Measurements from ENCODE around the gene ULK1.
A peak's percentile ranks its signal among the peaks of the same experiment; 100 is the strongest.

ULK1 gene

DNA sequence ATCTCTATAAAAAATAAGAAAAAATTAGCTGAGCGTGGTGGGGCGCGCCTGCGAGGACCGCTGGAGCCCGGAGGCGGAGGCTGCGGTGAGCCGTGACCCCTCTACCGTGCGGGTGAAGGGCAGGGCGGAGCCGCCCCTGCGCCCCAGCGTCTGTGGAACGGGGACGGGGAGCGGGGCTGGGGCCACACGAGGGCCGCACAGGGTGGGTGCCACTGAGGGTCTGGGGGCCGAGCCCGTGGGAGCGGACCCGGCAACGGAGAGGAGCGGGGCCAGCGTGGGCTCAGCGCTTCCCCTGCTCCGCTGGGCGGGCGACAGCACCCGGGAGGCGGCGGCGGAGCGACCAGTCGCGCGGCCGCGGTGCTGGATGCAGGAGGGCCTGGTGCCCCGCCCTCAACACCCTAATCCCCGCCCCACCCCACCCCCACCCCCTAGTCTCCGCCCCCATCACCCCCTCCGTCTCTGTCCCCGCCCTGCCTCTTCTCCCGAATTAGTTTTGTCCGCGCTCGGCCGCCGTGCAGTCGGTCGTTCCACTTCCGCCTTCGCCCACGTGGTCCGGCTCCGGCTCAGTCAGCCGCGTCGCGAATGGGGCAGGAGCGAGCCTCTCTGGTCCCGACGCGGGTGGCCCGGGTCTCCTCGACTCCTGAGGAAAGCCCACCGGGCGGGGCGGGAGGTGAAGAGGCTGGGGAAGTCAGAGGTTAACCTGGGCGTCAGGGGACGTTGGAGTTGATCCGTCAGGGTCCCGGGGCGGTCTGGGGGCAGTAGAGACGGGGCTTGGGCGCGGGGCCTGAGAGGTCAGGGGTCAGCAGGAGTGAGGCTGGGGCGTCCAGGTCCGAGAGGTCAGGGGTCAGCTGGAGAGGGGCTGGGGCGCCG lies 34.5 kb downstream of the ULK1 start, which contains the start of gene PUS1:
PUS1 (plus strand) TSS at position 566 of the 870 bp plus-strand sequence. CDS start 447 bp downstream, outside the sequence.
- H3K9me3 ChIP-seq (replicated peaks in 1 of 2; ENCODE audit: control insufficient read depth in 2 of 2, insufficient read depth in 1 of 2, low read depth in 1 of 2, low read length in 2 of 2), result peaks cover 3 to 5% of the 10 kb centered on the region in 2 donors
- H3K27me3 ChIP-seq (ENCODE audit: control insufficient read depth in 3 of 3, insufficient read depth in 3 of 3, low read depth in 1 of 3, low read length in 3 of 3), result peaks cover 0 to 5% (median 0%) of the 10 kb centered on the region in 3 experiments
- peak within 1 kb of the TSS; percentile 94 for H3K4me2 ChIP-seq (ENCODE audit: insufficient read depth, low read length, poor library complexity, severe bottlenecking)
- DNase-seq (ENCODE audit: low spot score), result peak; percentile 92
- no peak within 1 kb of the TSS for H2BK5ac ChIP-seq (ENCODE audit: low read length)
- no peak within 1 kb of the TSS for H2BK120ac ChIP-seq (ENCODE audit: low read depth, low read length)
- no peak within 1 kb of the TSS for H4K91ac ChIP-seq (ENCODE audit: low read depth, low read length, poor library complexity)
- H2AFZ ChIP-seq (ENCODE audit: low read length), result peak within 1 kb of the TSS; percentile 100
- peaks cover 9% of the 10 kb centered on the region for H3K79me1 ChIP-seq (ENCODE audit: low read depth, low read length)
- peak within 1 kb of the TSS; percentile 88 for H2AK5ac ChIP-seq (ENCODE audit: low read depth, low read length)
- peak within 1 kb of the TSS; percentile 71 for H3K14ac ChIP-seq (ENCODE audit: low read length)
- H3K36me3 ChIP-seq (replicated peaks in 1 of 2; ENCODE audit: control insufficient read depth in 2 of 2, insufficient read depth in 2 of 2, low read length in 2 of 2), result peaks cover 20 to 37% of the 10 kb centered on the region in 2 donors
- H2BK15ac ChIP-seq (ENCODE audit: low read length), result peak within 1 kb of the TSS; percentile 67
- peak within 1 kb of the TSS; percentile 95 for H3K23ac ChIP-seq (ENCODE audit: low read depth, low read length, poor library complexity)
- H4K8ac ChIP-seq (ENCODE audit: low read depth, low read length), result peak within 1 kb of the TSS; percentile 65
- peak within 1 kb of the TSS; percentile 91 for H3K9ac ChIP-seq (ENCODE audit: low read depth, low read length, poor library complexity)
- WGBS, 2 donors (ENCODE audit: extremely low coverage in 2 of 2, insufficient read length in 2 of 2, insufficient replicate concordance in 1 of 2), result no CpG with 5 or more reads among the region's 84 CpGs
- H3K4me1 ChIP-seq (ENCODE audit: control insufficient read depth in 2 of 2, insufficient read depth in 1 of 2, low read depth in 1 of 2, low read length in 2 of 2), result peaks cover 5% of the 10 kb centered on the region in 2 donors
- H3K27ac ChIP-seq (replicated peaks; ENCODE audit: low read length), result peak within 1 kb of the TSS; percentile 68
- peak within 1 kb of the TSS; percentile 76 for H3K18ac ChIP-seq (ENCODE audit: low read length)
- no peak within 1 kb of the TSS for H3K4ac ChIP-seq (ENCODE audit: low read length)
- no peak within 1 kb of the TSS for H2BK12ac ChIP-seq (ENCODE audit: low read length)
- H3K4me3 ChIP-seq (ENCODE audit: low read length in 2 of 2), result peak within 1 kb of the TSS; percentile 87 to 93

DNA sequence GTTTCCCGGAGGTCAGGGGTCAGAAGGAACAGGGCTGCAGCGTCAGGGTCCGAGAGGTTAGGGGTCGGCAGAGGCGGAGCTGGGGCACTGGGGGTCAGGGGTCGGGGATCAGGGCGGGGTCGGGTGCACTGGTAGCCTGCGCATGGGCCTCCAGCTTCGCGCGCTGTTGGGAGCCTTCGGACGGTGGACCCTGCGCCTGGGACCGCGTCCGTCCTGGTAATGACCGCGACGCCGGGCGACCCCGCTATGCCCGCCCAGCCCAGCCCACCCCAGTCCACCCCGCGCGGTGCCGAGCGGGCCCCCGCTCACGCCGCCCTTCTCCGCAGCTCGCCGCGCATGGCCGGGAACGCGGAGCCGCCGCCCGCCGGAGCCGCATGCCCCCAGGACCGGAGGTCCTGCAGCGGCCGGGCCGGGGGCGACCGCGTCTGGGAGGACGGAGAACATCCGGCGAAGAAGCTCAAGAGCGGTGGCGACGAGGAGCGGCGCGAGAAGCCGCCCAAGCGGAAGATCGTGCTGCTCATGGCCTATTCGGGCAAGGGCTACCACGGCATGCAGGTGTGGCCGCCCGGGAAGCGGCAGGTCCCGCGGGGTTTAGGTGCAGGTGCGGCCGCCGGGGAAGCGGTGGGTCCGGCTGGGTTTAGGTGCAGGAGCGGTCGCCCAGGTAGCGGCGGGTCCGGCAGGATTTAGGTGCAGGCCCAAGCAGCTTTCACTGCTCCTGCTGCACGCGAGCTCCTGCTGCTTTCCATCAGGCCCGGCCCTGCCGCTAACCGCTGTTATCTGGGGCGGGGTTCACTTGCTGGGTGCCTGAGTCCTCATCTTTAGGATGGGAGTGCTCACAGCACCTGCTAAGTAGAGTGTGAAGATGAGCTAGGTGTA lies 35.4 kb downstream of the ULK1 start:
- H3K27ac ChIP-seq (replicated peaks; ENCODE audit: low read length), result peak overlapping the region; percentile 68
- DNase-seq (ENCODE audit: low spot score), result no peak
- no CpG with 5 or more reads among the region's 87 CpGs for WGBS, 2 donors (ENCODE audit: extremely low coverage in 2 of 2, insufficient read length in 2 of 2, insufficient replicate concordance in 1 of 2)

DNA sequence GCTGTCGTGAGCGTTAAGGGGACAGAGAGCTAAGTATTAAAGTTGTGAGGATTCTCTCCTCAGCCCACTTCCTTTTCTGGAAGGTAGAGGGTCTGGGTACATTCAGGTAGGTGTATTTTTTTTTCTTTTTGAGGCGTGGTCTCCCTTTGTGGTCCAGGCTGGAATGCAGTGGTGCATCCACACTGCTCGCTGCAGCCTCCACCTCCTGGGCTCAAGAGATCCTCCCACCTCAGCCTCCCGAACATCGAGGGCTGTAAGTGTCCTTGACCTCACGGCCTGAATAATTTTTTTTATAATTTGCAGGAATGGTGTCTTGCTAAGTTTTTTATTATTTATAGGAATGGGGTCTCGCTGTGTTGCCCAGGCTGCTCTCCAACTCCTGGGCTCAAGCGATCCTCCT lies 36.1 kb downstream of the ULK1 start:
- Histone ChIP-seq H2BK15ac (ENCODE audit: low read length) (peak overlapping the region; percentile 67), H2BK5ac (ENCODE audit: low read length) (peak overlapping the region; percentile 24), H3K4me3 (ENCODE audit: low read length in 2 of 2) (peak overlapping the region; percentile 85 to 87), H3K9ac (ENCODE audit: low read depth, low read length, poor library complexity) (peak overlapping the region; percentile 91), H3K14ac (ENCODE audit: low read length) (no peak overlapping the region), H4K91ac (ENCODE audit: low read depth, low read length, poor library complexity) (no peak overlapping the region), H3K4me1 (ENCODE audit: control insufficient read depth in 2 of 2, insufficient read depth in 1 of 2, low read depth in 1 of 2, low read length in 2 of 2) (peaks cover 5% of the 10 kb centered on the region in 2 donors), H3K27me3 (ENCODE audit: control insufficient read depth in 3 of 3, insufficient read depth in 3 of 3, low read depth in 1 of 3, low read length in 3 of 3) (peaks cover 0 to 5% (median 0%) of the 10 kb centered on the region in 3 experiments), H3K27ac (replicated peaks; ENCODE audit: low read length) (no peak overlapping the region), H3K4me2 (ENCODE audit: insufficient read depth, low read length, poor library complexity, severe bottlenecking) (peak overlapping the region; percentile 94), H3K36me3 (replicated peaks in 1 of 2; ENCODE audit: control insufficient read depth in 2 of 2, insufficient read depth in 2 of 2, low read length in 2 of 2) (peaks cover 23 to 53% of the 10 kb centered on the region in 2 donors), H3K9me3 (replicated peaks in 1 of 2; ENCODE audit: control insufficient read depth in 2 of 2, insufficient read depth in 1 of 2, low read depth in 1 of 2, low read length in 2 of 2) (peaks cover 3 to 5% of the 10 kb centered on the region in 2 donors), H2AK5ac (ENCODE audit: low read depth, low read length) (no peak overlapping the region), H3K23ac (ENCODE audit: low read depth, low read length, poor library complexity) (peak overlapping the region; percentile 73), H3K79me1 (ENCODE audit: low read depth, low read length) (peaks cover 9% of the 10 kb centered on the region), H2BK12ac (ENCODE audit: low read length) (no peak overlapping the region), H3K4ac (ENCODE audit: low read length) (no peak overlapping the region), H3K18ac (ENCODE audit: low read length) (no peak overlapping the region), H2BK120ac (ENCODE audit: low read depth, low read length) (no peak overlapping the region), H2AFZ (ENCODE audit: low read length) (peak overlapping the region; percentile 88), H4K8ac (ENCODE audit: low read depth, low read length) (no peak overlapping the region)
- WGBS, 2 donors (ENCODE audit: extremely low coverage in 2 of 2, insufficient read length in 2 of 2, insufficient replicate concordance in 1 of 2), result no CpG with 5 or more reads among the region's 9 CpGs
- DNase-seq (ENCODE audit: low spot score), result no peak

More for the DNA sequence above, 35.4 kb downstream of the ULK1 start:
- no peak overlapping the region for H2BK12ac ChIP-seq (ENCODE audit: low read length)
- H2AFZ ChIP-seq (ENCODE audit: low read length), result peak overlapping the region; percentile 88
- H3K4ac ChIP-seq (ENCODE audit: low read length), result no peak overlapping the region
- H3K18ac ChIP-seq (ENCODE audit: low read length), result peak overlapping the region; percentile 57
- peak overlapping the region; percentile 73 for H3K23ac ChIP-seq (ENCODE audit: low read depth, low read length, poor library complexity)
- H3K79me1 ChIP-seq (ENCODE audit: low read depth, low read length), result peaks cover 9% of the 10 kb centered on the region
- peaks cover 0 to 5% (median 0%) of the 10 kb centered on the region in 3 experiments for H3K27me3 ChIP-seq (ENCODE audit: control insufficient read depth in 3 of 3, insufficient read depth in 3 of 3, low read depth in 1 of 3, low read length in 3 of 3)
- peaks cover 3 to 5% of the 10 kb centered on the region in 2 donors for H3K9me3 ChIP-seq (replicated peaks in 1 of 2; ENCODE audit: control insufficient read depth in 2 of 2, insufficient read depth in 1 of 2, low read depth in 1 of 2, low read length in 2 of 2)
- peaks cover 5% of the 10 kb centered on the region in 2 donors for H3K4me1 ChIP-seq (ENCODE audit: control insufficient read depth in 2 of 2, insufficient read depth in 1 of 2, low read depth in 1 of 2, low read length in 2 of 2)
- peak overlapping the region; percentile 71 for H3K14ac ChIP-seq (ENCODE audit: low read length)
- H2BK120ac ChIP-seq (ENCODE audit: low read depth, low read length), result no peak overlapping the region
- H4K91ac ChIP-seq (ENCODE audit: low read depth, low read length, poor library complexity), result no peak overlapping the region
- H3K36me3 ChIP-seq (replicated peaks in 1 of 2; ENCODE audit: control insufficient read depth in 2 of 2, insufficient read depth in 2 of 2, low read length in 2 of 2), result peaks cover 23 to 46% of the 10 kb centered on the region in 2 donors
- peak overlapping the region; percentile 67 for H2BK15ac ChIP-seq (ENCODE audit: low read length)
- H3K4me3 ChIP-seq (ENCODE audit: low read length in 2 of 2), result peak overlapping the region; percentile 85 to 87
- H3K9ac ChIP-seq (ENCODE audit: low read depth, low read length, poor library complexity), result peak overlapping the region; percentile 91
- H2BK5ac ChIP-seq (ENCODE audit: low read length), result no peak overlapping the region
- H4K8ac ChIP-seq (ENCODE audit: low read depth, low read length), result peak overlapping the region; percentile 65
- H2AK5ac ChIP-seq (ENCODE audit: low read depth, low read length), result peak overlapping the region; percentile 88
- peak overlapping the region; percentile 94 for H3K4me2 ChIP-seq (ENCODE audit: insufficient read depth, low read length, poor library complexity, severe bottlenecking)
